ENCODE results near the gene PTPRD. TPM values are rescaled to one million over a fixed set of nuclear protein-coding genes. Genes with fewer than 3 reads are reported as not detected.

Gene PTPRD
- total RNA-seq, 4 donors from 2014 or later, result 19.6 to 78.9 (median 45.6) TPM

DNA sequence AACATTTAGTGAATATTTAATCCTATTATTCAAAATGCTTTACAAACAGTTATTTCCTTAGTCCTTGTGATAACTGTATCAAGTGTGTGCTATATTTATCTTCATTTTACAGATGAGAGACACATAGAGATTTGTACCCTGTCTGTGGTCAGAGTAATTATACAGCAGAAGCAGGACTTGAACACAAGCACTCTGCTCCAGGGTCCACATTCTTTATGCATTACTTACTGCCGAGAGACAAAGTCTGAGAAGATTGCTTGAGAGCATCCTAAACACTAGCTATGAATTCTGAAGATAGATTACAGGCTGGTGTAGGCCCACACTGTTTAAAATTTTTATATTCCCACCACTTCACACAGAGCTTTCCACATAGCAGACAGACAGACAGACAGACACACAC lies 1887.2 kb downstream of the PTPRD start:
- WGBS, 2 donors, result 0 to 94% methylated on average over 1 of the region's 1 CpG
- DNase-seq, result no peak
- H3K36me3 ChIP-seq, result no peaks in the 10 kb centered on the region
- no peaks in the 10 kb centered on the region for H3K9me3 ChIP-seq
- TF ChIP-seq POLR2A (IDR thresholded peaks at IDR 0.05), result no peak
- no peak for TF ChIP-seq CTCF (IDR thresholded peaks at IDR 0.05)
- intact Hi-C loops (cut with DNase I), result no loop called here
- H3K4me3 ChIP-seq (replicated peaks in 1 of 3), result no peak overlapping the region
- no peak overlapping the region for H3K27ac ChIP-seq
- H3K4me1 ChIP-seq, result no peaks in the 10 kb centered on the region
- no peaks in the 10 kb centered on the region for H3K27me3 ChIP-seq

- WGBS, 2 donors, result 39 to 47% methylated on average over 11 of the region's 11 CpGs
- no peaks in the 10 kb centered on the region for H3K4me1 ChIP-seq
- H3K4me3 ChIP-seq (replicated peaks in 1 of 3), result no peak overlapping the region
- peak; percentile 31 to 47 for DNase-seq
- TF ChIP-seq CTCF (IDR thresholded peaks at IDR 0.05) (no peak), POLR2A (IDR thresholded peaks at IDR 0.05) (no peak)
- no peaks in the 10 kb centered on the region for H3K9me3 ChIP-seq
- no peaks in the 10 kb centered on the region for H3K27me3 ChIP-seq
- intact Hi-C loops (cut with DNase I), result no loop called here
- H3K27ac ChIP-seq, result no peak overlapping the region
- H3K36me3 ChIP-seq, result no peaks in the 10 kb centered on the region
Observed at GRCh38 chr9:8724284-8725018, 1888.4 kb downstream of the PTPRD start.

DNA sequence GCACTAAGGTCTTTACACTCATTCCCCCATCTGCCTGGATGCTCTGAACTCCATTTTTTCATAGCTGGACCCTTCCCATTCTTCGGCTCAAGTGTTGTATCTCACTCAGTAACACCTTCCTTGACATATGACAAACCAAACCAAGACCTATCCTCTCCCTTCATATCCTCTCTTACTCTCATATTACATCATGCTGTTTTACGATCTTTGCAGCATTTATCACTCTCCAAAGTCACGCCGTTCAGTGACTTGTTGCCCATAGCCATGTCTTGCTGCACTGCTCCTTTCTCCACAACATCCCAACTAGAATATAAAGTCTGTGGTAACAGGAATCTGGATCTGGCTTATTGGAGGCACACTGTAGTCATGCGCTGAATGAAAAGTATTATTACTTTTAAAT lies 1889.6 kb downstream of the PTPRD start:
- Histone ChIP-seq H3K9me3 (no peaks in the 10 kb centered on the region), H3K4me3 (replicated peaks in 1 of 3) (no peak overlapping the region), H3K27ac (no peak overlapping the region), H3K4me1 (no peaks in the 10 kb centered on the region), H3K27me3 (no peaks in the 10 kb centered on the region), H3K36me3 (no peaks in the 10 kb centered on the region)
- intact Hi-C loops (cut with DNase I), result no loop called here
- DNase-seq, result no peak
- WGBS, 2 donors, result 94 to 97% methylated on average over 5 of the region's 5 CpGs
- TF ChIP-seq POLR2A (IDR thresholded peaks at IDR 0.05) (no peak), CTCF (IDR thresholded peaks at IDR 0.05) (no peak)

- intact Hi-C loops (cut with DNase I), result no loop called here
- Histone ChIP-seq H3K4me3 (replicated peaks in 1 of 3) (no peak overlapping the region), H3K27me3 (no peaks in the 10 kb centered on the region), H3K4me1 (peaks cover 0 to 3% of the 10 kb centered on the region in 2 donors), H3K27ac (no peak overlapping the region), H3K36me3 (no peaks in the 10 kb centered on the region), H3K9me3 (no peaks in the 10 kb centered on the region)
- TF ChIP-seq CTCF (IDR thresholded peaks at IDR 0.05), result no peak
- no peak for TF ChIP-seq POLR2A (IDR thresholded peaks at IDR 0.05)
- 50 to 91% methylated on average over 1 of the region's 1 CpG for WGBS, 2 donors
- DNase-seq, result no peak
Observed at GRCh38 chr9:8719833-8720486, 1892.8 kb downstream of the PTPRD start.

GRCh38 chr9:8718121-8718725 lies 1894.6 kb downstream of the PTPRD start:
- intact Hi-C loops (cut with DNase I), result no loop called here
- H3K27ac ChIP-seq, result no peak overlapping the region
- DNase-seq, result no peak
- H3K36me3 ChIP-seq, result no peaks in the 10 kb centered on the region
- TF ChIP-seq CTCF (IDR thresholded peaks at IDR 0.05) (no peak), POLR2A (IDR thresholded peaks at IDR 0.05) (no peak)
- H3K4me3 ChIP-seq (replicated peaks in 1 of 3), result no peak overlapping the region
- peaks cover 0 to 3% of the 10 kb centered on the region in 2 donors for H3K4me1 ChIP-seq
- H3K27me3 ChIP-seq, result no peaks in the 10 kb centered on the region
- 68 to 72% methylated on average over 4 of the region's 4 CpGs for WGBS, 2 donors
- no peaks in the 10 kb centered on the region for H3K9me3 ChIP-seq

All from thyroid gland (tissue), 4 donors.